HG03460 (cell line): ENCODE measurements around the gene MORN1.

Experiments
- ATAC-seq: cut with Tn5 transposase; IDR thresholded peaks from one replicate; pipeline ENCODE4 v1.9.1; 2021; ENCODE audit not compliant: unreplicated experiment

The MORN1 gene

DNA sequence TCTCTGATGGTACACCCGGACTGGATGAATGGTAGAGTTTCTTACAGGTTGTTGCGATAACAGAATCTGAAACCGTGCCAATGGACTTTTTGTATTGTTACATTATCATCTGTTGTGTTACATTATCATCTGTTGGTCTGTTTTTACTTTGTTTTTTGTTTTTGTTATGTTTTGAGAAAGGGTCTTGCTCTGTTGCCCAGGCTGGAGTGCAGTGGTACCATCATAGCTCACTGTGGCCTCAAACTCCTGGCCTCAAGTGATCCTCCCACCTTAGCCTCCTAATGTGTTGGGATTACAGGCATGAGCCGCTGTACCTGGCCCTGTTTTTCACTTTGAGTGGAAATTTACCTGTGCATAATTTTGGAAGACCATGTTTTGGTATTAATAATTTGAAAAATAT lies 31.2 kb upstream of the MORN1 start:
- ATAC-seq = no peak

DNA sequence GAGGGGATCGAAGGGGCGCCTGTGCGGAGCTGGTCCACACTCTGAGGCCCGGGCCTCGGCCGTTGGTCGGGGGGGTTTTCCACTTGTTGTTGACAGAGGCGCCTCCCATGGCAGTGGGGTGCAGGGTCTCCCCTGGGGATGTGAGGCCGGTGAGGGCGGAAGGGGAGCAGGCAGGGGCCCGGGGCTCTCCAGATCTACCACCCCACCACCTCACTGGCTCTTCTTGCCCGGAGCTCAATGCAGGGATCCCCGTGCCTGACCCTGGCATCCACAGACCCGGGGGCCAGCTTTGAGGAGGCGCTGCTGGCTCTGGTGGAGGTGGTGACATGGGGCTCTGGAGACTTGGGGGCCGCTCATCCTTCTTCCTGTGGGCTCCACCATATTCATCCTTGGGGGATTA lies 28.1 kb upstream of the MORN1 start:
- ATAC-seq = no peak

DNA sequence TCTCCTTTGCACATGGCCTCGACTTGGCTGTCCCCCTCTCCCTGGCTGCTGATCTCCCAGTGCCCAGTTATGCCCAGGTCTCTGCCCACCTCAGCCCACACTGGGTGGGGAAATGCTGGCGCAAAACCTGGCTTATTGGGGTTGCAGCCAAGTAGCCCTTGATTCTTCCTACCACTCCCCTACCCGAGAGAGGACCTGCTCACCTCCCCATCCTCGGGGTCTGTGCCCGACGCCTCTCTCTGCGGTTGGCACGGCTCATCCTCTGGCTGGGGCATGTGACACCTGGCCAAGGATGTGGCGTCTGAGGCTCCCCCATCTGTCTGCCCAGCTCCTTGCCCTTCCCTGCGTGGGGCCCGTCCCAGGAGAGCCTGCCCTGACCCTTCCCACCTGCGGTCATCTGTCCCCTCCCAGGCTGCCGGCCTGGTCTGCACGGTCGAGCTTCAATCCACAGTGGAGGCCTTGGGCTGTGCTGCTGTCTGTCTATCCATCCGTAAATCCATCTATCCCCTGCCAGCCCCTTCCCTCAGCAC lies 27.5 kb upstream of the MORN1 start:
- no peak for ATAC-seq

DNA sequence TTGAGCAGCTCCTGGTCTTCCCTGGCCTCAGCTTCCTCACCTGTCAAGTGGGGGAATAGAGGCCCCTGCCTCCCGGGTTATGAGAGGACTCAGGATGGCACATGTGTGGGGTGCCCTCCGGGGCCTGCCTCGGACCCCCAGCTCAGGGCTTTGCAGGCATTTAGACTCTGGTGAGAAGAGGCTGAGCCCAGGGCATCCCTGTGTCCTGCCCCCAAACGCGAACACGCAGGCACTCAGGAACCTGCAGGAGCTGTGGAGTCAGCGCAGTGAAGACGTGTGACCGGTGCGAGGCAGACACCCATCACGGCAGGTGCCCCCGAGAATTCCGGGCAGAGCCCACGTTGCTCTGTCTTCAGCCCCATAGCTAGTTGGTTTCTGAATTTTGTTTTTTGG lies 26.5 kb upstream of the MORN1 start:
- no peak for ATAC-seq

DNA sequence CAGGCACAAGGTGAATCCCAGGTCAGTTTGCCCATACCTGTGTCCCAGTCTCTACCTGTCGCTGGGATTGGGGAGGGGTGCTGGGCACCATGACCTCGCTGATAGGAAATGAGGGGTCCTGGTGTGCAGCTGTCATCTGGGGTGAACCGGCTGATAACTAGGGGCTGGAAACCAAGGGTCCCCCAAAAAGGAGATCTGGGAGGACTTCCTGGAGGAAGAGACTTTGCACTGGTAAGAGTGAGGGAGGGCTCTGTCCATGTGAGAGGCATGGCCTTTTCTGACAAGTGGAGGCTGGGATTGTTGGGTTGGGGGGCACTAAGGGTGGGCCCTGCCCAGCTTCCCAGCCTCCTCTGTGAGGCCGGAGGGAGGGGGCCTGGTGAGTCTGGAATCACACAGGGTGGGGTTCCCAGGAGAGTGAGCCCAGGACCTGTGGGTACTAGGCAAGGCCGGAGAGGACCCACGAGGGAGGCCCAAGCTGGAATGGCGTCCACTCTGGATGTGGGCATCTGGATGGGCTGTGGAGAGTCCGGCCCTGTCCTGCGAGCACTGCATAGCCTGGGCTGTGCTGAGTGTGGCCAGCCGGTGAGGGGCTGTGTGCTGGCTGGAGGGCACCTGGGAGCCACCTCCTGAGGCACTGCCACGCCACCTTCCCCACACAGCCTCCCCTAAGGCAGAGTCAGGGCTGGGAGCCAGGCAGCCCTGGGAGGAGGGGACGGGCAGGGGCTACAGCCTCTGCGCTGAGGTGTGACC lies 25.9 kb upstream of the MORN1 start:
- ATAC-seq = no peak

DNA sequence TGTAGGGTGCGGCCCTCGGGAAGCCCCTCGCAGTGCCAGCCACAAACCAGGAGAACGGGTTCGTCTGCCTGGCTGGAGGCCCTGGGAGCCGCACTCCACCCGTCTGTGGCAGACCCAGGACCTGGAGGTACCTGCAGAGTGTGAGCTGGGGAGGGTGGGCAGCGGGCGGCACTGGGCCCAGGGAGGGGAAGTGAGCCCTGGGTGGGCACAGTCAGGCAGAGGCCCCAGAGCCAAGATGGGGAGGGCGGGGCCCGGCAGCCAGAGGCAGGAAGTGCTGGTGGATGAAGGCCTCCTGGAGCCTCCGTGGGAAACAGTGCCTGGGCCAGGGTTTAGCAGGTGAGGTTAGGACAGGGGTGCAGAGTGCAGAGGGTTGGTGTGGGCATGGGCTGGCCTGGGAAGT lies 25.0 kb upstream of the MORN1 start:
- ATAC-seq = no peak

DNA sequence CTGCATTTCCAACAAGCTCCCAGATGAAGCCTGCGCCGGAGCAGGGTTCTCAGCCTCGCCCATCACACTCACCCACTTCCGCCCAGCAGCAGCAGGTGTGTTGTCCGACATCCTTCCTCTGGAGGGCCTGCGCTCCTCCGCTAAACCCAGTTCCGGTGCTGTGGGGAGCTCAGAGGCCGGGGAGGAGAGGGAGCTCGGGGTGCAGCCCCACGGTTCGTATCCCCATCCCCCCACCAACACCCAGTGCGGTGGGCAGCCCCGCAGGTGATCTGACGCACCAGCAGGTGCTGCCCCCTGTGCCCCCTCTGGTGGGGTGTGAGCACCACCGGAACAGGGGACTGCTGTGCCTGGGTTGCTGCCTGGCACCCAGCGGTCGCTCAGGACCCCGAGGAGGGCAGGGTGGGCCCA lies 24.5 kb upstream of the MORN1 start:
- no peak for ATAC-seq

DNA sequence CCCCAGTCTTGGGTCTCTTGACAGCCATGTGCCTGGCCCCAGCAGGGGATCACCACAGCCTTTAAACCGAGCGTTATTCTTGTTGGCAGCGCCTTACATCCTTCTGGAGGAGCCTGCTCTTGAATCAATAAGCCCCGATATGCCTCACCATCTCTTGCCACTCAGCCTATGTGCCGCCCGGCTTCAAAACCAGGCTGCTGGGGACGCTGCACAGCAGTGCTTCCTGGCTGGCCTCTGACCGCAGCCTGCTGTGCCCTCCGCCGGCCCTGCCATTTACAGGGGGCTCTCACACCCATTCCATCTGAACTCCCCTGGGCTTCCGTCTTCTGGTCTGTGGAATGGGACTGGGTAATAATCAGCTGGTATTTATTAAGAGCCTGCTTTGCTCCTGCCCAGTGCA lies 24.0 kb upstream of the MORN1 start:
- ATAC-seq = no peak

DNA sequence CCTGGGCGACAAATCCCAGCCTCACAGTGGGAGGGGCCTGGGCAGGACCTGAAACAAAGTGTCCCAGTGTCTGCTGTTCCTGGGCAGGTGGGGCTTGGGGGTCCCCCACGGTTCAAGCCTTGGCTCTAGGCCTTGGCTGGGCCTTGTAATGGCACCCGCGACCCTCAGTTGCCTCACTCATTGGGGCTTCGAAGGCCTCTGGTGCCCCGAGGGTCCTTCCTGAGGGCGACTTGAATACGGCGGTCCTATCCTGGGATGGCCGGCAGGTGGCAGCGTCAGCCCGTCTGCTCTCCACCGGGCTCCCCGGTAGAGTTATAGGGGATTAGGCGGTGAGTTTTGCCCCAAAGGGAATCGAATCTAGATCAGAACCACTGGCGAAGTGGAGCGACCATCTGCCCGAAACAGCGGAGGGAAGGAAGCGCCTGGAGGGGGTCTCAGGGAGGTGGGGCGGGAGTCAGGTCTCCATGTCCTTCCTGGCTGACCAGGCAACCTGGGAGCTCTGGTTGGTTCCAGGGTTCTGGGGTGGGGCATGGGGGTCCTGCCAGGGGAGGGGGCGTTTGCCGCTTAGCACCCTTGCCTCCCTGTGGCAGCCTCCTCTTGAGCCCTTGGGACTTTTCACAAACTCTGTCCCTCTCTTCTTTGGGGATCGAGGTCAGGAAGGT lies 23.1 kb upstream of the MORN1 start:
- ATAC-seq = no peak

DNA sequence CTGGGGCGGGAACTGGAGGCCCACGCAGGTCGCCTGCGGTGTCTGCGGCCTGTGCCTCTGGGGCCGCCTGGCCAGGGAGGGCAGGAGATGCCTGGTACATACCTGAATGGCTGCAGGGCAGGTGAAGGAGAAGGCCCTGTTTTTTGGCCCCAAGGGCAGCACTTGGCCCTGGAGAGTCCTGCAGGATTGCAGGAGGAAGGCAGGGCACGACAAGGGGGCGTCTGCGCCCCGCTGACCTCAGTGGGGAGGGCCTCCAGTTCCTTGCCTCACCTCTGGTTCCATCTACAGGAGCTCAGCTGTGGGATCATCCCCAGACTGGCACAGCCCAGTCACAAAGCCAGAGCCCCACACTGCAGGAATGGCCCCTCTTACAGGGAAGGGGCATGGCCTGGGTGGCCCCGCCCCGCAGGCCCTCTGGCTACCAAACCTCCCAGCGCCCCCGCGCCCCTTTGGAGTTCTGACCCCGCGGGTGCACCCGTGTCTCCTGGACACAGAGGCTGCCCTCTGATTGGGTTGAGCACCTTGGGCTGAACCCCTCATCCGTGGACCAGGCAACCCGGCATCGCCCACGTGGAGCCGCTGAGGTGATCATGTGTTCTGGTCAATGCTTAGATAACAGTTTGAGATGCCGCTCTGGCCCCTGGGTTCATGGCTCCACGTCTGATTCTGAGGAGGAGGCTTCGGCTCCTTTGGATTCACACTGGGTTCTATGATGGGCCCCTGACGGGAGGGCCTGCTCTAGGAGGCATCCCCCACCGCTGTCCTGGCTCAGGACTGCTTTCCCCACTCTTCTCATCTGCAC lies 22.3 kb upstream of the MORN1 start:
- ATAC-seq = no peak

DNA sequence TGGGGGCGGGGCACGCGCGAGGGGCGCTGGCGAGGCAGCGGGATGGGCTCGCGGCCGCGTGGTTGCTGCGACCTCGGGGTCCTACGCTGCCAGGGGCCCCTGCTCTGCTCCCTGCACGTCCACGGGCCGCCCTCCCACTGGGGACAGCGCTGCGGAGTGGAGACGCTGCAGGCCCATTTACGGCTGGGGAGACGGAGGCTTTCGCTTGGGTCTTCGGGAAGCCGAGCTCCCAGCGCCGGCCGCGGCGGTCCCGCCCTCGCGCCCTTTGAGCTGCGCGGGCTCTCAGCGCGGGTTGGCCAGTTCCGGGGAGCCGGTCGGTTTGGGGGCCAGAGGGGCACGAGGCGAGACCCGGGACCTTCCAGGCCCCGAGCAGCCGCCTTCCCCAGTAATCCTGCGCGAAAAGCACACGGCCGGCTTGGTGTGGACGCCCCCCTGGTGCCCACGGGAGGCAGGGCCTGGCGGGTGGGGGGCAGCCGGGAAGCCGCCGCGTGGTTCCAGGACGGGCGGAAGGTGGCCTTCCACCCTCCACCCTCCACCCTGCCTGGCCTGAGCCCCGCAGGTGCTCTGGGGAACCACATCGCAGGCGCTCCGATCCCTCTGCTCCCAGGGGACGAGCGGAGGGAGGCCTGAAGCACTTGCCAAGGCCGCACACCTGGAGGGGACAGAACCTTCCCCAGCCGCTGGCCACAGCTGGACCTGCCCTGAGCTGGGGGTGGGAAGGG lies 21.6 kb upstream of the MORN1 start:
- ATAC-seq = peak; percentile 16

DNA sequence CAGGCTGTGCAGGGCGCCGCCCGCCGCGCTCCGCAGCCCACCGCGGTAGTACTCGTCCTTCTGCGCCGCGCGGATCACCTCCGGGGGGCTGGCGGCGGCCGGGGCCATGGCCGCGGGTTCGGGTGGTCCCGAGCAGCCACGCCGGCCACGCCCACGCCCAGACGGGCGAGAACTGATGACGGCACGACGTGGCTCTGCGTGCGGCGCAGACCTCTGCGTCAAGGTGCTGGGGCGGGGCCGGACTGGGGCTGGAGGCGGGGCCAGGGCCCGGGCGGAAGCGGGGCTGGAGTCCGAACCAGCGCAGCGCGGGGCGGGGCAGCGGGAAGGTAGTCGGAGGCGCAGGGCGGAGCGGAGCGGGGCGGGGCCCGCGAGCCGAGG lies 21.0 kb upstream of the MORN1 start, which contains the start of gene PEX10:
Gene PEX10 (minus strand): TSS at position 170 of the 378 bp plus-strand sequence. CDS start 62 bp downstream, at position 108.
- peak; percentile 69 for ATAC-seq

DNA sequence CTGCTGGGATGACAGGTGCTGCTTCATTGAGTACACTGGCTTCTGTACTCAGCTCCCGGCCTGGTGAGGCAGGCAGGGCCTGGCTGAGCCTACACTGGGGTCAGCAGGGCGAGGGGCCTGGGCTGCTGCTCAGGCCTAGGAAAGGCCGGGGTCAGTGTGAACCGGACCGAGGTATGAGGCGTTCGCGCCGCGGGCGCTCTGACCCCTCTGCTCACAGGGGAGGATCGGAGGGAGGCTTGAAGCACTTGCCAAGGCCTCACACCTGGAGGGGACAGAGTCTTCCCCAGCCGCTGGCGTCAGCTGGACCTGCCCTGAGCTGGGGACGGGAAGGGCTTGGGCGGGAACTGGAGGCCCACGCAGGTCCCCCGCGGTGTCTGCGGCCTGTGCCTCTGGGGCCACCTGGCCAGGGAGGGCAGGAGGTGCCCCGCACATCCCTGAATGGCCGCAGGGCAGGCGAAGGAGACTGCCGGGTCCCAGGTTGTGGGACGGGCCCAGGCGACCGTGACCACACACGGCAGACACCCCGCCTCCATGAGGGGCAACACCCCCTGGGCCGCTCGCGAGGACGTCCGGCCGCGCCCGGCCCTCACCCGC lies 20.5 kb upstream of the MORN1 start:
- peak; percentile 11 for ATAC-seq

DNA sequence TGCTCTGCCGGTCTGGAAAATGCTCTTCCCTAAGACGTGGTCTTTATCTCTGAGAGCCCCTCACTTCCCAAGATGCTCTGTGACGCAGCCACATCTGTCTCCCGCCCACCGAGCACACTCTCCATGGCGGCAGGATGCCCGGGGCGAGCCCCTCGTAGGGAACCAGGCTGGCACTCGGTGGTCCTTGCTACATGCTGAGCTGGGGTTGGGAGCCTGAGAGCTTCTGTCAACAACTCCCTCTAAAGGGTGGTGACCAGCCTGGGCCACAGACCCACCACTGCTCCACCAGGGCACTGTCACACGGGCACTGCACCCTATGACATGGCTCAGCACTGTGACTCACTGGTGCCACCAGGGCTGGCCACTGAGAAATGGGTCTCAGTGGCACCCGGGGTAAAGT lies 18.4 kb upstream of the MORN1 start:
- no peak for ATAC-seq

DNA sequence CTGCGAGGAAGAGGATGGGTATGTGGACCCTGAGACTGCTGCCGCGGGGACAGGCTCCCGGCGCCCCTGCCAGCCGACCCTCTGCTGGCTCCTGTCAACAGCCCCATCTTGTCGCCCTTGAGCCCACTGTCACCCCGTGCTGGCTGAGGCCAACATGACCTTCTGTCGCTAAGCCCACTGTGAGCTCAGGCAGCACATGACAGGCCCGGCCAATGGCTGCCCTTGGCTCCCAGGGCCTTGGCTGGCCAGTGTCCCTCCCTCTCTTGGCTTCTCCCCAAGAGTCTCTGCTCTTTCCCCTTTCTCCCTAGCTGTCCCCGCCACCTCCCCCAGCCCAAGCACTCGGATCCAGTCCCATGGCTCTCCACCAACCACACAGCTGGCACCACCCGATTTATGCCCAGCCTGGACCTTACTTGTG lies 17.5 kb upstream of the MORN1 start:
- no peak for ATAC-seq

DNA sequence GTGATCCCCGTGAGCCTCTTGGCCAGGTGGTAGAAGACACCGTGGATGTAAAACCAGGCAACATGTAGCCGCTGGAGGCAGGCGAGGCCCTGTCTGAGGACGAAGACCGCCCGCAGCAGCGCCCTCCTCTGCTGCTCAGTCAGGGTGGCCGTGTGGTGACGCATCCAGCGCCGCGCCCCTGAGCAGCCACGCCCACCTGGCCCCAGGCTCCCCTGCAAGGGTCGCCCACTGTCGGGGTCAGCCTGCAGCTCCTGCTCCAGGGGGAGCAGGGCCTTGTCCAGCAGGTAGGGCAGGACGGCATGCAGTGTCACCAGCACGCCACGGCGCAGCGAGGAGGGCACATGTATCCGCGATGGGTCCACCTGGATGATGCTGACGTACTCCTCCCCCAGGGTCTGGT lies 17.1 kb upstream of the MORN1 start:
- no peak for ATAC-seq

DNA sequence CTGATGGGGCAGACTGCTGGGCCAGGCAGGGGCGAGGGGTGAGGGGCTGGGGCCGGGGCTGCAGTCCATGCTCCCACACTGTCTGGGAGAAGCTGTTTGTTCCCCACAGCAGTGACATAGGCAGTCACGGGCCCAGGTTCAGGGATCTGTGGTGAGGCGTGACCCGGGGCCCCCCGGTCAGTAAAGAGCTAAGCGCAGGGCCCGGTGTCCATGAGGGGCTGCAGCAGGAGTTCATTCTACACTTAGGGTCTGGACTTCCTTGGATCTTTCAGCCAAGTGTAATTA lies 16.6 kb upstream of the MORN1 start:
- ATAC-seq = no peak

DNA sequence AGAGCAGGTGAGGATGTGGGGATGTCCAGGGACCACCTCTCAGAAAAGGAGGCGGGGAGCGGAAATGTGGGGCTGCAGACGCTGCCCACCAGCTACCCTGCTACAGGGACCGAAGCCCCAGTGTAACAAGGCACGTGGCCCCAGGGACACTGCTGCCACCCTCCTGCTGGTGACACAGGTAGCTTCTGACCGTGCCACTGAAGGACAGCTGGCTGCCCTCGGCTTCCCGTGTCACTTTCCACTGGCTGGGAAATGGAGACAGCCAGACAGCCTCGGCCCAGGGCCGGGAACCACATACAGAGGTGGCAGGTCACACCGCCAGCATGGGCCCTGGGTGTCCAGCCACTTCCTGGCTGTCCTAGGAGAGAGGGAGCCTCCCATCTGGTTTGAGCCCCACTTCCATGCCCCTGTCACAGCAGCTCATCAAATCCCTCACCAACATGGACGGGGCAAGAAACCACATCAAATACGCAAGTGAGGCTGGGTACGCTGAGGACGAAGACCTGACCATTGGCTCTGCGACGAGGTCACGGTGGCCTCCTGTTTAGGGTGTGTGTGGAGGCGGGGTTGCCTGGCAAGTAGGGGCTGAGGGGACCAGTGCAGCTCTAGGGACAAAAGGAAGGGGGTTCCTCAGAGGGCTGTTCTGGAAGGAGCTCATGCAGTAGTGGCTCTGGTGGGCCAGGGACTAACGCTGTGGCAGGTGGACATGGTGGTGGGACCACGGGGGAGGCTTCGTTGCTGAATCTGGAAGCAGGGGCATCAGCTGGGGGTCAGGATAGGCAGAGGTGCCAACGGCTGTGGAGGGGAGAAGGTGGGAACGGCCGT lies 16.0 kb upstream of the MORN1 start:
- no peak for ATAC-seq

DNA sequence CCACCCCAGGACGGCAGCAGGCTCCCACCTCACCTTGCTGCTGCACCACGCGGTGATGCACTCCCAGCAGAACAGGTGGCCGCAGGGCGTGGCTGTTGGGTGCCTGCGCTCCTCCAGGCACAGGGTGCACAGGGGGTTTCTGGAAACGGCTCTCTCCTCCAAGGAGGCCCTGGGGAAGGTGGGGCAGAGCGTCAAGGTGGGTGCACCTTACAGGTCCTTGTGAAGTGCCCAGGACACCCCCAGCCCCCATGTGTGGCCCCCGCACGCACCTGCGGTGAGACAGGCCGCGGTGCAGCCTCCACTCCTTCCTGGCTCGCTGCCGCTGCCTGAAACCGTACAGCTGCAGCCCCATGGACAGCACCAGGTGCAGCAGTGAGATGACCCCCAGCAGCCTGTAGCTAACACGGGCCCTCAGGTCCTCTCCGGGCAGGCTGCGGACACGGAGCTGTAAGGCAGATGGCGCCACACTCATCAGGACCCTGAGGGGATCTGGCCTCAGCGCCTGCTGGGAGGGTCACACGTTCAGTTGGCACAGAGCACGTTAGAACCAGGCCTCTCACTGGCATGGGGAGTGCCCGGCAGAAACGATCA lies 15.2 kb upstream of the MORN1 start:
- no peak for ATAC-seq
